Panc1 (cell line): Measurements from ENCODE around the gene TAS2R41. TPM values are rescaled to one million over a fixed set of nuclear protein-coding genes. Genes with fewer than 3 reads are reported as not detected.

Source experiments
- ATAC-seq: fragments of 200-7000 bp; cut with Tn5 transposase; 2 replicates; pipeline ENCODE4 v1.9.1; 2020; ENCODE audit warnings: mild to moderate bottlenecking, moderate library complexity
- BruUV-seq: library from RNA; stranded (reverse); fragments of 400-500 nt; replicated peaks from 2 replicates; lab custom pipeline; 2021; lab: Mats Ljungman, UMichigan
- CTCF ChIA-PET: fragments of 300-600 bp; sonication (Branson Sonifier 250); formaldehyde crosslinking; loops from one replicate; lab custom pipeline; 2022; ENCODE audit warnings: antibody characterized with exemption; lab: Charles Lee
- POLR2A ChIA-PET: fragments of 300-600 bp; sonication (Branson Sonifier 250); formaldehyde crosslinking; loops from one replicate; lab custom pipeline; 2022; ENCODE audit warnings: antibody characterized with exemption; lab: Charles Lee
- DNase-seq: peaks from one replicate; pipeline ENCODE4 v3.0.0-alpha.2; 2010; ENCODE audit warnings: low read depth, low spot score
- H3K27ac ChIP-seq: 2 replicates; pipeline ENCODE4 v1.5.1; 2011; ENCODE audit warnings: mild to moderate bottlenecking, low read length, inconsistent platforms
- H3K27me3 ChIP-seq: fragments of 200-500 bp; sonication (Bioruptor generic); 2 replicates; pipeline ENCODE4 v1.6.0; 2014; ENCODE audit warnings: low read length, inconsistent platforms; ENCODE audit not compliant: control insufficient read depth, insufficient read depth
- H3K36me3 ChIP-seq: fragments of 200-500 bp; sonication (Bioruptor generic); 2 replicates; pipeline ENCODE4 v1.5.1; 2014; ENCODE audit warnings: inconsistent platforms, mild to moderate bottlenecking, low read length, moderate library complexity; ENCODE audit not compliant: control insufficient read depth, insufficient read depth
- H3K4me1 ChIP-seq: 2 replicates; pipeline ENCODE4 v1.5.1; 2011; ENCODE audit warnings: inconsistent platforms, mild to moderate bottlenecking, low read length, moderate library complexity; ENCODE audit not compliant: control insufficient read depth, insufficient read depth
- H3K4me3 ChIP-seq, 2 experiments: 2 replicates each; pipeline ENCODE4 v1.5.1; 2011 to 2012; ENCODE audit warnings: low read depth in 2 of 2, low read length in 2 of 2, mild to moderate bottlenecking in 2 of 2, inconsistent platforms in 1 of 2, moderate library complexity in 1 of 2
- H3K9me3 ChIP-seq: fragments of 200-500 bp; sonication (Bioruptor generic); 2 replicates; pipeline ENCODE4 v1.5.1; 2014; ENCODE audit warnings: low read depth, mild to moderate bottlenecking, inconsistent platforms, low read length, moderate library complexity; ENCODE audit not compliant: control insufficient read depth, insufficient read depth
- CTCF ChIP-seq: fragments of 450-650 bp; IDR thresholded peaks from 2 replicates; pipeline ENCODE4 v1.5.1; 2017; ENCODE audit warnings: mild to moderate bottlenecking
- POLR2AphosphoS5 ChIP-seq: IDR thresholded peaks from 2 replicates; pipeline ENCODE4 v1.6.1; 2012; ENCODE audit warnings: mild to moderate bottlenecking, low read depth, low read length, moderate library complexity
- REST ChIP-seq, 2 experiments: IDR thresholded peaks; 2 replicates each; pipeline ENCODE4 v1.6.1; 2011 to 2012; ENCODE audit warnings: low read depth in 2 of 2, control low read depth in 1 of 2, low read length in 1 of 2, mild to moderate bottlenecking in 1 of 2, moderate library complexity in 1 of 2; ENCODE audit not compliant: insufficient read depth in 1 of 2
- SIN3A ChIP-seq: IDR thresholded peaks from 2 replicates; pipeline ENCODE4 v1.6.1; 2012; ENCODE audit warnings: low read depth, mild to moderate bottlenecking, low read length, moderate library complexity, borderline replicate concordance; ENCODE audit not compliant: insufficient read depth
- TCF7L2 ChIP-seq: IDR thresholded peaks from 2 replicates; pipeline ENCODE4 v1.6.1; 2011; ENCODE audit warnings: mild to moderate bottlenecking, low read depth, low read length, inconsistent platforms
- in situ Hi-C: cut with HindIII; loops from 2 replicates; pipeline ENCODE4 v1.10.0; 2016; ENCODE audit warnings: low sequenced_read_pairs, low pct_unique_long_range_greater_than_20kb
- intact Hi-C: fragments of 100-400 bp; cut with micrococcal nuclease; formaldehyde crosslinking; loops from one replicate; pipeline ENCODE4 v1.10.0; 2022; ENCODE audit not compliant: unreplicated experiment
- total RNA-seq: library from RNA; stranded (reverse); gene quantifications from one replicate; pipeline ENCODE4 v1.2.1, GENCODE V29; 2021; ENCODE audit not compliant: unreplicated experiment

The TAS2R41 gene
- total RNA-seq, 1 experiment from 2014 or later, result not detected

DNA sequence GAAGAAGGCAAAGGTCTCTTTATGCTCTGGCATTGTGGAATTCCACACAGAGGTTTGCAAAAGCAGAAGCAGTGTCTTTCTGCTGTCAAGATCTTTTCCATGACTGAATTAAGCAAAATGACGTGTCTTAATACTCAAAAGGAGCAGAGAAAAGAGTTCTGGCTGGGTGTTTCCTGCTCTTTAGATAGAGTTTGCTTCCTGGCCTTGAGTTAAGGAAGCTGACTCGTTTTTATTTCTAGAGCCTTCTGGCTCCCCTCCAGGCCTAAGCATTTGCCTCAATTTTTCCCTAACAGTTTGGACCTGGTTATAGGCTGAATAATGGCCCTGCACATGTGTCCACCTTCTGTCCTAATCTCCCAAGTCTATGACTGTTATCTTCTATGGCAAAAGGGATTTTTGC lies 21.6 kb downstream of the TAS2R41 start:
- ChIA-PET CTCF (no interaction called here), POLR2A (interaction anchor here (0.8 kb wide), 1 partner anchor 237 kb away, joined by 4 read pairs; no protein-coding TSS in a partner anchor)
- no peak overlapping the region for H3K4me3 ChIP-seq
- BruUV-seq, result no TSS peak
- no peaks in the 10 kb centered on the region for H3K27me3 ChIP-seq
- no peaks in the 10 kb centered on the region for H3K4me1 ChIP-seq
- no peaks in the 10 kb centered on the region for H3K36me3 ChIP-seq
- in situ Hi-C loops (no loop called here), intact Hi-C loops (no loop called here)
- TF ChIP-seq SIN3A (no peak), TCF7L2 (no peak), CTCF (no peak), POLR2AphosphoS5 (no peak)
- no peaks in the 10 kb centered on the region for H3K9me3 ChIP-seq
- no peak for ATAC-seq
- no peak overlapping the region for H3K27ac ChIP-seq
- DNase-seq, result no peak

DNA sequence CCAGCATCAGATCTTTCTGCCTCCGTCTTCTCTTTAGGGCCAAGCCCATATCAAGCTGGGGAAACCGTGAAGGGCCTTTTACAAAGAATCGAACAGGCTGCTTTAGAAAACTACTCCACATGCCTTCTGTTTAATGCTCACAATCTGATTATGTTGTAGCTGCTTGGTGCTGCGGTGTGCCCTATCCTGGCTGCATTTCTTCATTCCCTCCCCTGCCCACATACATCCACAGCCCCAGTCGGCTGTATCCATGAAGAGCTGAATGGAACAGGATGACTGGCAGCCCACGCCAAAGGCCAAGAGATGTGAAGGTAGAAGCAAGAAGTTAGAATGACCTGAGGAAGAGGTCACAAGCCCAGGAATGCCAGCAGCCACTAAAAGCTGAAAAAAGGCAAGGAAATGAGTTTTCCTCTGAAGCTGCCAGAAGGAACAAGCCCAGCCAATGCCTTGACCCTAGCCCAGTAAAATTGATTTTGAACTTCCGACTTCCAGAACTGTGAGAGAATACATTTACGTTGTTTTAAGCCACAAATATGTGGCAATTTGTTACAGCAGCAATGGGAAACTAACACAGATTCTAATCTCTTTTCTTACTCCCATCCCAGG lies 22.2 kb downstream of the TAS2R41 start:
- in situ Hi-C loops (no loop called here), intact Hi-C loops (no loop called here)
- H3K36me3 ChIP-seq, result no peaks in the 10 kb centered on the region
- no peaks in the 10 kb centered on the region for H3K27me3 ChIP-seq
- H3K9me3 ChIP-seq, result no peaks in the 10 kb centered on the region
- TF ChIP-seq TCF7L2, result no peak
- H3K4me3 ChIP-seq, result no peak overlapping the region
- CTCF ChIA-PET, result no interaction called here
- H3K4me1 ChIP-seq, result no peaks in the 10 kb centered on the region
- ATAC-seq (no peak), DNase-seq (no peak)
- H3K27ac ChIP-seq, result no peak overlapping the region
- BruUV-seq, result no TSS peak
- POLR2A ChIA-PET, result interaction anchor here (0.8 kb wide), 1 partner anchor 237 kb away, joined by 4 read pairs; no protein-coding TSS in a partner anchor

GRCh38 chr7:143503261-143503660 lies 25.6 kb downstream of the TAS2R41 start:
- H3K36me3 ChIP-seq, result no peaks in the 10 kb centered on the region
- H3K4me3 ChIP-seq, result no peak overlapping the region
- in situ Hi-C loops, result no loop called here
- H3K9me3 ChIP-seq, result no peaks in the 10 kb centered on the region
- no TSS peak for BruUV-seq
- TF ChIP-seq TCF7L2, result no peak
- TF ChIP-seq CTCF, result no peak
- TF ChIP-seq POLR2AphosphoS5, result no peak
- no peak for TF ChIP-seq REST (IDR thresholded peaks at IDR 0.05; ENCODE audit: insufficient read depth in 1 of 2, low read depth in 2 of 2, low read length in 1 of 2)
- TF ChIP-seq SIN3A, result no peak
- DNase-seq (no peak), ATAC-seq (no peak)
- no peak overlapping the region for H3K27ac ChIP-seq
- POLR2A ChIA-PET, result no interaction called here
- intact Hi-C loops, result no loop called here
- no peaks in the 10 kb centered on the region for H3K27me3 ChIP-seq
- CTCF ChIA-PET, result no interaction called here
- no peaks in the 10 kb centered on the region for H3K4me1 ChIP-seq
